HG02943 (cell line): ENCODE measurements around the gene HIPK1.
"Not testable (repeated sequence)": the region's sequence is repeated elsewhere in the genome, so short reads cannot be mapped to it uniquely, and the experiment has no call there.

Experiments
- ATAC-seq: cut with Tn5 transposase; IDR thresholded peaks from one replicate; pipeline ENCODE4 v1.9.1; 2021; ENCODE audit warnings: mild to moderate bottlenecking, low read depth, moderate library complexity; ENCODE audit not compliant: unreplicated experiment

The HIPK1 gene

DNA sequence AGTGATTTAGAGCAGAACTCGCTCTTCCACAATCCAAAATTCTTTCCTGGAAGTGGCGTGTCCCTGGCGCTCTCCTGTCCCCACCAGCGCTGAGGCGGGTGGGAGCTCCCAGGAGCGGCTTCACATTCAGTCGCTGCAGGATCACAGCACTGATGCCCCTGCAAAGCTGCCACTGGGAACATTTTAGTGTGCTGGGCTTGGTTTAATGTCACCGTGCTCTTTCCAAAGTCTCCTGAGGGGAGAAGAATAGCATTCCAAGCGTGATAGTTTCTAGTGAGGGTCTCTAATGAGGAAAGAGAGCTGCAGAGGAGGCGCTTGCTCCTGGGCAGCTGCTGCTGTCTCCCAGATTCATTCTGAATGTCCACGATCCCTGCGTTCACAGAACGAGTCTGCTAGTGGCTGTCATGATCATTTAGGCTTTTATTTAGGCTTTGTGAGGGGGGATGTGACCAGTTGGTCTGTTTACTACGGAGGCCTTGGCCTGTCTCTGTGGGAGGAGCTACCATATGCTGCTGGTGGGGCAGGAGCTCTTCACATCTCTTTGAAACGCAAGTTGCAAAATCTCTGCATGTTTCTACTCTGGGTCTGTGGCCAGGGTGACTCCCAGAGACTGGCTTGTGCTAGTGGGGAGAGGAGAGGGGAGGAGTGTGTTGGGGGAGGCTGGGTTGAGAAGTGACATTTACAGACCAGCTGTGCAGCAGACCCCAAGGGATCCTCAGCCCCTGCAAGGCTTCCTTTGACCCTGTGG is 73.5 kb downstream of the HIPK1 start:
- no peak for ATAC-seq

DNA sequence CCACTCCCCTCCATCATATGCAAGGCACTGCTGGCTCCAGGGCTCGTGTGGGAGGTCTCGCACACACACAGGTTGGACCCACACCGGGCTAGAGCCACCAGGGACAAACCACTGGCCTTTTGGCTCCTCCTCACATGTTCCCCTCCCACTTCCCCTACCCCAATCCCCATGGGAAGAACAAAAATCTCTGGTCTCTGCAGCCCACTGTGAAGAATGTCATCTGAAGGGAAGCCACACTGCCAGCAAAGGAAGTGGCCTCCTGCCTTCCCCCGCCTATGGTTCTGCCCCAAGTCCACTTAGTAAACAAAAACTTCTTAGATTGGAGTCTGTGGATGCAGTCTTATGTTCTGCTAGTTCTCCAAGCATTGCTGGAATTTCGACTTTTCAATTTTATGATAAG is 74.3 kb downstream of the HIPK1 start:
- no peak for ATAC-seq

DNA sequence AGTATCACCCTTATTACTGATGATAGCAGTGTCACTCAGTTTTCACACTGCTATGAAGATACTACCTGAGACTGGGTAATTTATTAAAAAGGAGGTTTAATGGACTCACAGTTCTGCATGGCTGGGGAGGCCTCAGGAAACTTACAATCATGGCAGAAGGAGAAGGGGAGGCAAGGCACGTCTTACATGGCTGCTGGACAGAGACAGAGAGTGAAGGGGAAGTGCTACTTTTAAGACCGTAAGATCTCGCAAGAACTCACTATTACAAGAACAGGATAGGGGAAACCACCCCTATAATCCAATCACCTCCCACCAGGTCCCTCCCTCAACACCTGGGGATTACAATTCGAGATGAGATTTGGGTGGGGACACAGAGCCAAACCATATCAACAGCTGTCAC is 77.7 kb downstream of the HIPK1 start:
- not testable (repeated sequence) for ATAC-seq

DNA sequence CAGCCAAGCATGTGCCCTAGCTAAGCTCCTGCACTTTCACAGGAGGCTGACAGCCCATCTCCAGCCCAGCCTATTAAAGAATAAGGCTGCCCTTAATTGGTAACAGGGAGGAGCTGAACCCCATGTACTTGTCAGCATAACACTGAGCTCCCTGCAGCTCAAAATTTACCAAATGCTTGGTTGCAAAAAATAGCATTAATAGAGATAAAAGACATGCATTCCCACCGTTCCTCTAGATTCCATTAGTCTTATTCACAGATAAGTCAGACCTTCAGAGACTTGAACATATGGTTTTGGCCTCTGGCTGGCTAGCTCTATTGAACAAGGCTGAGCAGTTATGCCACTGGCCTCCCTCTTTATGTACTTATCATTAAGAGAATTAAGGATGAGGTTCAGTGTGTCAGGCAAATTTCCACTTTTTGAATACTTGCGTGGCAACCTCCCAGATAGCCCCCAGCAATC is 79.4 kb downstream of the HIPK1 start:
- no peak for ATAC-seq

DNA sequence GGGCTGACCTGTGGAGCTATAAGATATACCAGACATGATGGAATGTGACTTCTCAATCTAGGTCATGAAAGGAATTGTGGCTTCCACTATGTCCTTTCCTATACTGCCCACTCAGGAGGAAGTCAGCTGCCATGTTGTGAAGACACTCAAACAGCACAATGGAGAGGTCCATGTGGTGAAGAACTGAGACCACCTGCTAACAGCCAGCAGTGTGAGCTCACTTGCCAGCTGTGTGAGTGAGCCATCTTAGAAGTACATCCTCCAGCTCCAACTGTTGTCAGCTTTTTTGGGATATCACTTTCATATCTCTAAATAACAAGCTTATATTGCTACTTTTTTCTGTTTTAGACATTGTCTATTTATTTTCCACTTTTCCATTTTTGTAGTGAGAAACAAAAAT is 79.9 kb downstream of the HIPK1 start:
- ATAC-seq, result no peak

DNA sequence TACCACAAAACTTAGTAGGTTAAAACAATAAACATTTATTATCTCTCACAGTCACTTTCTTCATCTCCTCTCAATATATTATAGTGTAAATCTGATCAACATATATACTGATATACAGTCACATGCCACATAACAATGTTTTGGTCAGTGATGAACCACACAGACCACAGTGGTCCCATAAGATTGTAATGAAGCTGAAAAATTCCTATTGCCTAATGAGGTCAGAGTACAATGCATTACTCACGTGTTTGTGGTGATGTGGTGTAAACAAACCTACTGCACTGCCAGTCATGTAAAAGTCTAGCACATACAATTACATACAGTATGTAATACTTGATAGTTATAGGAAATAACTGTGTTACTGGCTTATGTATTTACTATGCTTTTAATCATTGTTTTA is 80.3 kb downstream of the HIPK1 start:
- ATAC-seq, result no peak

DNA sequence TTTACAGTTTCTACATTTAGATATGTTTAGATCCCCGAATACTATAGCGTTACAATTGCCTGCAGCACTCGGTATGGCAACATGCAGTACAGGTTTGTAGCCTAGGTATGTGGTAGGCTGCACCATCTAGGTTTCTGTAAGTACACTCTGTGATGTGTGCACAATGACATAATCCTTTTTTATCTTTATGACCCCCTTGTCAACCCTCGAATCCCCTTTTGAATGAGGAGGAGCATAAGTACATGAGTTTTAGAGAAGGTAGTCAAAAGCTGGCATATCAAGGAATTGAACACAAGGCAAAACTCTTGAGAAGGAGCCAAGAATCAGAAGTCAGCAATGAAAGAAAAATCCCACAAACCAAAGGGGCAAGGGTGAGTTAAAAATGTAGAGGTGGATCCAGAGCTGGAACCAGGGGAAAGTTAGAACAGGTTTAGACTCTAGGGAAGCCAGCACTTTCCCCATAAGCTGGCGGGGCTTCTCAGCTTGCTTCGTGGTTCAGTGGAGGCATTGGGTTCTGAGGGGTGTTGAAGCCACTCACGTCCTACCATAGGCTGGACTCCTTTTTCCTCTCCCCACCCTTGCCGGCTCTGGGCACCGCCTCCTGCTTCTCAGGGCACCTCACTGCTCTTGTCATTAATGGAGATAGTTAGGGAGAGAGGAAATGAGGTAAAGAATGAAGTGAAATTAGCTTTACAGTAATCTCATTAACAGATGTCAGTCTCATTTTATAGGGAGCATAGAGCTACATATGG is 81.5 kb downstream of the HIPK1 start:
- no peak for ATAC-seq

DNA sequence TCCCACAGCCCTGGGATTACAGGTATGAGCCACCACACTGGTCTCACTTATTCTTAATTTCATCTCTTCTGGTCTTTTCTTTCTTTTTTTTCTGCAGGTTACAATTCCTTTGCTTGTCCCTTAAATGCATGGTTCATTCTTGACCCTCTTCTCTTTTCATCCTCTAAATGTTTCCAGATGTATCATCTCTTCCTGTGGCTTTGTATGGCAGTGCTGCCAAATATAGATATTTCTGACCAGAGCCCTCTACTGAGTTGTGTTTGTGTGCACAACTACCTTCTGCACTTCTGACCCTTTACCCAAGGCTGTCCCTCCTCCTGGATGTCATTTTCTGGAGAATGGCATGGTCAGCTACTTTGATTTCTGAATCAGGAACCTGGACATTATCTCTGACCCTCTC is 82.7 kb downstream of the HIPK1 start:
- no peak for ATAC-seq

DNA sequence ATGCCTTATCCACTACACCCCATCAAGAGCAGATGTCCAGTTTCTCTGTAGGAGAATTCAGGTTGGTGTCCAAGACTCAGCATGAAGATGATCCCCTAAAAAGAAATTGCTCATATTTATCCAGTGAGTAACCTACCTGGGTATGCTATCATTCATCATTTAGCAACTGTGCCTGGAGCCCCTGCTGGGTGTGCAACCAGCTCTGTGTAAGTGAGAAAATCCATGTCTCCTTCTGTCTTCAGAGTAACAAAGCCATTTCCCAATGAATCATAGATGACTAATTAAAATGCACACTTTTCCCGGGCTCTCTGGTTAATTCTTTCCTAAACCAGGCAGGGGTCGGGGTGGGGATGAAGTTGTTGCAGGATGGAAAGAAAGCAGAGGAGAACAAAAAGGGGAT is 86.0 kb downstream of the HIPK1 start:
- ATAC-seq, result no peak

DNA sequence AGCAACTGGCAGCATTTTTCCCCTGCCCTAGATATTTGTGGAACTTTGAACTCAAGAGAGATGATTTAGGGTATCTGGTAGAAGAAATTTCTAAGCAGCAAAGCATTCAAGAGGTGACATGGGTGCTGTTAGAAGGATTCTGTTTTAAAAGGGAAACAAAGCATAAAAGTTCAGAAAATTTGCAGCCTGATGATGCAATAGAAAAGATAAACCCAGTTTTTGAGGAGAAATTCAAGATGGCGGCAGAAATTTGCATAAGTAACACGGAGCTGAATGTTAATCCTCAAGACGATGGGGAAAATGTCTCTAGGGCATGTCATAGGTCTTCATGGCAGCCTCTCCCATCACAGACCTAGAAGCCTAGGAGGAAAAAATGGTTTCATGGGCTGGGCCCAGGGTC is 90.6 kb downstream of the HIPK1 start:
- ATAC-seq, result not testable (repeated sequence)

DNA sequence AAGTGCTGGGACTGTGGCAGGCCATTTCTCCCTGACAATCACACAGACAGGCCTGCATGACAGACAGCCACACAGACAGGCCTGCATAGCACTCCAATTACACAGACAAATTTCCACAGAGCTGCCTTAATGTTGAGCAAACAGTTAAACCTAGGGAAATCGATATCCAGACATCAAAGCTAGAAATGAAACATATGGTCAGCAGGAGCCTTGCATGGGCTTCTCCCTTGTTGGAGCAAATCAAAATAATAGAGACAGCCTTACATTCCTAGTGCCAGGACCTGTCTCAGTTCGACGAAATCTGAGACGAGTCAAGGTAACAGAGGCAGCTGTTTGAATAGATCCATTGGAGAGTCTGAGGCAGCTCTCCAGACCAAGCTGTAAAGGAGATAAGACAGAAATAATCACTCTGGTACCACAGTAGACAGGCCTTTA is 92.6 kb downstream of the HIPK1 start:
- ATAC-seq, result no peak

DNA sequence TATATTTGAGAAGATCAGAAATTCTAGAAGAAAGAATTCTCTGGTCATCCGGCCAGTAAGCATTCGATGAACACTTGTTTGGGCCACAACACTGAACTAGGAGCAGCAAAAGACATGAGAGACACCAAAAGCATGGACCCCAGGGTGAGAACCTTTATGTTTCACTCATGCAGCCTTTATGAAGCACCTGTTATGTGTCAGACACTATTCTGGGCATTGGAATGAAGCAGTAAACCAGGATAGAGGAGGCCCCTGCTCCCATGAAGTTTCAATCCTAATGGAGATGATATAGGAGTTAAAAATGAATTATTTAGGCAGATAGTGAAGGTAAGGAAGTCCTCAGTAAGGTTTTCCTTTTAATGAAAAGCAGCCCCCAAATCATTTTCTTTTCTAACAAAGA is 93.8 kb downstream of the HIPK1 start:
- ATAC-seq, result no peak

DNA sequence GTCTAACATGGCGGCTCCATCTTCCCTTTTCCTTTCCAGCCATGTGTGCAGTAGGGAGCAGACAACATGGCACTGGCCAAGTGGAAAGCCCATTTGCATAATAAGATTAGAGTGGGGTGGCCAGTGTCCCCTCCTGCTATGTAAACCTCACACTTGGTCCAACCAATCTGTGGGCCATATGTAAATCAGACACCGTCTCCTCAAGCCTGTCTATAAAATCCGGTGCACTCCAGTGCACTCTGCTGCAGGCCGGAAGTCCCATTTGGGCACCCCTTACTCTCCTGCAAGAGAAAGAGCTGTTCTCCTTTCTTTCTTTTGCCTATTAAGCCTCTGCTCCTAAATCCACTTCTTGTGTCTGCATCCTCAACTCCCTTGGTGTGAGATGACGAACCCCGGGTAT is 94.3 kb downstream of the HIPK1 start:
- ATAC-seq, result no peak

DNA sequence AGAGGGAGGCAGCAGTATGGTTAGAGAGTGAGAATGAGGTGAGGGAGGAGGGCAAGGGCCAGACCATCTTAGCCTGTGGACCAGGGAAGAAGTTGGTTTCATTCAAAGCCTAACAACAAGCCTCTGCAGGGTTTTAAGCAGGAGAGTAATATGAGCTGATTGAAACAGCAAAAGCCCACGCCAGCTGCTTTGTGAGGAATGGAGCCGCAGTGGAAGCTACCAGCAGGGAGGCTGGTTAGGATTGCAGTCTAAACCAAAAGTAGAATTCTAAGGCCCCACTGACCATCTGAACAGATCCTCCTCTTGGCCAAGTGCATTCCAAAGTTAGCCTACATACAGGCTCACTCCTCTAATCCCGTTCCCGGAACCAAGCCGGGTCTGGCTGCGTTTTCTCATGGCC is 94.9 kb downstream of the HIPK1 start:
- ATAC-seq, result no peak

DNA sequence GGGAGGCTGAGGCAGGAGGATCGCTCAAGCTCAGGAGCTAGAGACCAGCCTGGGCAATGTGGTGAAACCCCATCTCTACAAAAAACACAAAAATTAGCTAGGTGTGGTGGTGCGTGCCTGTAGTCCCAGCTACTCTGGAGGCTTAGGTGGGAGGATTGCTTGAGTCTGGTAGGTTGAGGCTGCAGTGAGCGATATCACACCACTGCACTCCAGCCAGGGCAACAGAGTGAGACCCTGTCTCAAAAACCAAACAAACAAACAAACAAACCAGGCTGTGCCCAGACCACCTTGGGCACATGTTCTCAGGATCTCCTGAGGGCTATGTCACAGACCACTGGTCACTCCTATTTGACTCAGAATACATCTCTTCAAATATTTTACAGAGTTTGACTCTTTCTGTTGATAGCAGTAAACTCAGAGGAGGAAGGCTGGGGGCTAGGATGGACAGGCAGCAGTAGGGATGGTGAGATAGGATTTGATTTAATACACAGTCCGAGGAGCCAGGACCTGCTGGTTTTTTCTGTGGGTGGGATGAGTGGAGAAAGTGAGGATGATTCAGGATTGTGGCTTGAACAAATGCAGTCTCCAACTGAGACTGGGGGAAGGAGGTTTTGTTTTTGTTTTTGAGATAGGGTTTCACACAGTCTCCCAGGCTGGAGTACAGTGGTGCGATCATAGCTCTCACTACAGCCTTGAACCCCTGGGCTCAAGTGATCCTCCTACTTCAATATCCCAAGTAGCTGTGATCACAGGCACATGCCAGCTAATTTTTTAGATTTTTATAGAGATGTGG is 96.7 kb downstream of the HIPK1 start:
- no peak for ATAC-seq

DNA sequence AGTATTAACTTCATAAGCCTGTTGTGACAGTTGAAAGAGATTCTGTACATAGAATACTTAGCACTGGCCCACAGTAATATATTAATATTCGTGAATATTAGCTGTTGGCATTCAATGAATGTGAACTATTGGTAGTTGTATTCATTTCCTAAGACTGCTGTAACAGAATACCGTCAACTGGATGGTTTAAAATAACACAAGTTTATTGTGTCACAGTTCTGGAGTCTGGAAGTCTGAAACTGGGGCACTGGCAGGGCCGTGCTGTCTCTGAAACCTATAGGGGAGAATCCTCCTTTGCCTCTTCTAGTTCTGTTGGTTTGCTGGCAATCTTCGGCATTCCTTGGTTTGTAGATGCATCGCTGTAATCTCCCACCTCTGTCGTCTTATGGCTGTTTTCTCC is 97.7 kb downstream of the HIPK1 start:
- ATAC-seq, result no peak
